HG03196 (cell line): ENCODE measurements around the gene FCAMR.
"Not testable (repeated sequence)": the region's sequence is repeated elsewhere in the genome, so short reads cannot be mapped to it uniquely, and the experiment has no call there.

Experiments used
- ATAC-seq: cut with Tn5 transposase; IDR thresholded peaks from one replicate; pipeline ENCODE4 v1.9.1; 2021; ENCODE audit not compliant: unreplicated experiment

FCAMR gene

GRCh38 chr1:206937425-206937824 is 32.8 kb downstream of the FCAMR start:
- no peak for ATAC-seq

GRCh38 chr1:206935491-206936067 is 34.7 kb downstream of the FCAMR start:
- no peak for ATAC-seq

DNA sequence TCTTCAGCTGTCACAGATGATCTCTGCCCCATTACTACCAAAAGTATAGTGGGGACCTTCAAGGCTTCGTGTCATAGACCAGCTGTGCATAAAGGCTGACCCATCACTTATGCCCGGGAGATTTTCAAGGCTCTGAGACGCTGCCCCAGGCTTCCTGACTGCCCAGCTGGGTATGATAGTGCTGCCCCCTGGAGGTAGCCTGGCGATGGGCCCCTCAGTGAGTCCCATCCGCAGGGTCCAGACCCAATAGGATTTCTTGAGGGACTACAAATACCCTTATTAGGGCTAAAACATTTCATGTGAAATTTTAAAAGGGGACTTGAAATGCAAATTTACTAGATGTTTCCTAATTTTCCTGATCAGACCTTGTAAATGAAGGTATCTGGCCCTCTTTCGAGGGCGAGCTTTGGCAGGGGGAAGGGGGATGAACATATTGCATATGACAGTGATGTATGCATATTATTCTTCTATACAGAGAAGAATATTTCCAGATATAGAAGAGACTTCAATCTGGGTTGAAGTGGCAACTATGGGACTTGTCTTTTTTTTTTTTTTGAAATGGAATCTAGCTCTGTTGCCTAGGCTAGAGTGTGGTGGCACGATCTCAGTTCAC is 36.8 kb downstream of the FCAMR start:
- ATAC-seq = no peak

GRCh38 chr1:206932177-206932576 is 38.1 kb downstream of the FCAMR start:
- no peak for ATAC-seq

- ATAC-seq = no peak
These were observed 38.6 kb downstream of the FCAMR start for GRCh38 chr1:206931709-206932108.

DNA sequence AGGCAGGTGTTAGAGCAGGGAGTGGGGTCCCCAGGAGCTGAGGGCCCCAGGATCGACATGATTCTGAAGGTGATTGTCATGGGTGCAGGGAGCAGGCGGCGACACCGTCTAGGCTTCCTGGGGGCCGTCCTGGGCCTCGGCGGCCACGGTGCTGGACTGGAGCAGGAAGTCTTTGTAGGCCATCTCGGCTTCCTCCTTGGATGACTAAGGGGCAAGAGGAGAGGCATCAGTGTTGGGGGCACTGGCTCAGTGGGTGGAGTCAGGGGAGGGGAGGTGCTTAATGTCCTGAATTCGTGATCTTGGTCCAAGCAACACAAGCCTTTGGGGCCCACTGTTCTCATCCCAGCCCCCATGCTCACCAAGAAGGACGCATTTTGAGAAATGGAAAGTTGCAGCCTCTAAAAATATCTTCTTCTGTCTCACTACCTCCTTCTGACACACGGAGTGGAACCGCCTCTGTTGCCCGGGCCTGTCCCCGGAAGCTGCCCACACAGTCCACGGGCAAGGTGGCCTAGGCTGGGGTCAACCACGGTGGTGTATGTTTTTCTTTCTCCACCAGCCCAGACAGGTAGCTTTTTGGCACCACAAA is 40.0 kb downstream of the FCAMR start:
- ATAC-seq = peak; percentile 70

GRCh38 chr1:206929524-206929923 is 40.7 kb downstream of the FCAMR start:
- no peak for ATAC-seq

- no peak for ATAC-seq
These were observed 44.0 kb downstream of the FCAMR start for GRCh38 chr1:206926286-206926685.

- ATAC-seq = peak; percentile 45
These were observed 45.0 kb downstream of the FCAMR start for GRCh38 chr1:206925106-206925736.

- peak; percentile 25 for ATAC-seq
These were observed 45.6 kb downstream of the FCAMR start for GRCh38 chr1:206924592-206925105.

- not testable (repeated sequence) for ATAC-seq
These were observed 46.2 kb downstream of the FCAMR start for GRCh38 chr1:206923961-206924557.

DNA sequence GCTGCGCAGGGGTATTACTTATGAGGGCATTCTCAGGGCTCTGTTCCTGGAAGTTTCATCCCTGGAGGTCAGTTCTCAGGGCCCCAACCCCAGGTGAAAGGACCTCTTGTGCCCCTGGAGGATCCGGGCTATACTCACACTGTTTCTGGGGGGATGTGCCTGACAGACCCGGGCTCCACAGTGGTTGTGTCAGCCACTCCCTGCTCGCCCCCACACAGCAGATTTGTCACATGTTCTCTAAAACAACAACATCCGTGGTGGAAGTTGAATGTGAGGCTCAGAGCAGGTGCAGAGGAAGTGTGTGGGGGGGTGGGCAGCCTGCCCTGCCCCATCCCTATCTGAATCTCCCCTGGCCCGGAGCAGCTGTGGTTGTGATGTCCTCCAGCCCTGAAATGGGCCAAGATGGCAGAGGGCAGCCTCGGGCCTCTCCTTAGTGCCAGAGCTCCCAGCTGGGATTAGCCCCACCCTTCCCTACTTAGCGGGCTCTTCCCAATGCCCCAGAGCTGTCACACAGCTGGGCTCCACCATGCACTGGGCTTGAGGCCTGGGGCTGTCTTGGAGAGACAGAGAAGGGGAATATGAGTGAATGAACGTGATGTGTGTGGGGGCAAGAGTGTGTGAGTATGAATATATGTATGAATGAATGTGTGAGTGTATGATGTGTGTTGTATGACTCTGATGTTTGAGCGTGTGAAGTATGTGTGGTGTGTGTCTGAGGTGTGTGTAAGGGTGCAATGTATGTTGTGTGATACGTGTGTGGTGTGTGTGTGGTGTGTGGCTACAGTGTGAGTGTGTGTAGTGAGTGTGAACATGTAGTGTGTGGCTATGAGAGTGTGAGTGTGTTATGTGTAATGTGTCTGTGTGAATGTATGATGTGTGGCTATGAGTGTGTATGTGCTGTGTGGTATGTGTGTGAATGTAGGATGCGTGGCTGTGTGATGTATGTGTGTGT is 47.0 kb downstream of the FCAMR start:
- peak; percentile 32 for ATAC-seq

GRCh38 chr1:206922524-206922923 is 47.7 kb downstream of the FCAMR start:
- no peak for ATAC-seq

- no peak for ATAC-seq
These were observed 48.4 kb downstream of the FCAMR start, which contains the start of gene FCMR for GRCh38 chr1:206921772-206922265. TSS of gene FCMR (minus strand) at chr1:206921941. CDS start at chr1:206921854, 87 bp downstream.

- ATAC-seq = no peak
These were observed 52.2 kb downstream of the FCAMR start for GRCh38 chr1:206918076-206918475.

DNA sequence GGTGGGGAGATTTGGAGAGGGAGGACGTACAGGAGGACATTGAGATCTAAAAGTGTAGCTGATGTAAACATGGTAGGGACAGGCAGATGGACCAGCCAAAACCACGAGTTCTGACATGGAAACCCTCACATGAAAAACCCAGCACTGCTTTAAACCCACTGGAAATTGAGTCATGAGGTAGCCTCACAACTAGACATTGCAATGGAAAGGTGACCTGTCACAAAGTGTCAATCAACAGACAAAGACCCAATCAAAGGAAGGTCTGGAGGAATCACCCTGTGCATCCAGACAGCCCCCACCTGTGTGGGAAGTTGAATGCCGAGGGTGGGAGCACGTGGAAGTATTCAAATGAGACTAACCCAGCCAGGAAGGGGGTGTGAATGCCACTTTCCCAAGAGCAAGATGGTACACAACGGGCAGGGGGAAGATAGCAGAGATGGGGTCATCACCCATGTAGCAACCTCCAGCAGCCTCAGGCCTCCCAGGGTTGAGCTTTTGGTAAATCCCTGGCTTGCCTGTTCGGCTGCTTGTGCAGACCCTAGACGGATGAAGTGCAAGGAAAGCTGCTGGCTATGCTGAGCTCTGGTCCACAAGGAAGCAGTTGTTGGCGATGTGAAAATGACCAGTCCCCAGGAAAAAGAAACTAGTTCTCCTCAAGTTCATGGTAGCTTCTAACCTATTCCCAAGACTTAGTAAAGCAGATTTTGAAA is 54.1 kb downstream of the FCAMR start:
- no peak for ATAC-seq

GRCh38 chr1:206915030-206915735 is 55.1 kb downstream of the FCAMR start:
- no peak for ATAC-seq

GRCh38 chr1:206913766-206914537 is 56.3 kb downstream of the FCAMR start:
- no peak for ATAC-seq
